ENCODE measurements around the gene CCDC116. TPM values are rescaled to one million over a fixed set of nuclear protein-coding genes. Genes with fewer than 3 reads are reported as not detected.

The CCDC116 gene
- total and polyA plus RNA-seq, 2 experiments from 2014 or later, result 0.30 to 1.5 TPM

DNA sequence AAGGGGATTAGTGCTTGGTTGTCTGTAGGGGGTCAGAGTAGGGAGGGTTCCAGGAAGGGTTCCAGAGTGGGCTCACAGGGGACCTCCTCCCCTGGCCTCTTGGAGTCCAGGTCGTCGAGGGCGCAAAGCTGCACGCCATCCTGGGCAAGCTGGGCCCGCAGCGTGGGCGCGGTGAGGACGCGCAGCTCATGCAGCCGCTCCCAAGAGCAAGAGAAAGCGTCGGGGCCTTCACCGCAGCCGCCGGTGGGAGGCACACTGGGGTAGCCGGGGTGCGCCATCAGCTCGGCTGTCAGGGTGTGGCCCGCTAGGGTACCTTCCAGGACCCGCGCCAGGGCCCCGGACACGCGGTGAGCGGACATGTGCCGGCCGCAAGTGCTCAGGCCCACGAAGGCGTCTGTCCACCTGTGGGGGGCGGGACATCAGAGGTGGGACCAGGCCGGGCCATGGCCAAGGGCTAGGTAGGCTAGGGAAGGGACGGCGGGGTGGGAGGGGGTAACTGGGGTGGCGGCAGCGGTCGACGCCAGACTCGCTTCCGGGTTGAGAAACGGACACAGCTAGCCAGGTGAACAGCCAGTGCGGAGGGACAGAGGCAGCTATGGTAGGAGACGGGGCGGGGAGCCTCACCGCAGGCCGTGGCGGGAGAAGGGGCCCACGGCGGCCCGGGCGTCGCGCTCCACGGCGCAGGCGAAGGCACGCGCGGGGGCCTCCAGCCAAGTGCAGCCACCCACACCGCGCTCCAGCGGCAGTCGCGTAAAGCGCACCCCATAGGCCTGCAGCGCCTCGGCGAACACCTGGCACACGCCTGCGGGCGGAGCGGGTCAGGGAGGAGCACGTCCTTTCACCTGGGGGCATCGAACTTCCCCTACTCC lies 3.9 kb upstream of the CCDC116 start:
- no peaks in the 10 kb centered on the region for H3K9me2 ChIP-seq (replicated peaks; ENCODE audit: insufficient read depth)
- 94% methylated on average over 53 of the region's 74 CpGs for WGBS (ENCODE audit: low lambda C conversion rate, missing lambda C conversion rate)
- H3K27me3 ChIP-seq, result no peaks in the 10 kb centered on the region
- no peak for TF ChIP-seq EZH2phosphoT487 (IDR thresholded peaks at IDR 0.05; ENCODE audit: low read depth, severe bottlenecking, unreplicated experiment)
- TF ChIP-seq, protein P1, sequence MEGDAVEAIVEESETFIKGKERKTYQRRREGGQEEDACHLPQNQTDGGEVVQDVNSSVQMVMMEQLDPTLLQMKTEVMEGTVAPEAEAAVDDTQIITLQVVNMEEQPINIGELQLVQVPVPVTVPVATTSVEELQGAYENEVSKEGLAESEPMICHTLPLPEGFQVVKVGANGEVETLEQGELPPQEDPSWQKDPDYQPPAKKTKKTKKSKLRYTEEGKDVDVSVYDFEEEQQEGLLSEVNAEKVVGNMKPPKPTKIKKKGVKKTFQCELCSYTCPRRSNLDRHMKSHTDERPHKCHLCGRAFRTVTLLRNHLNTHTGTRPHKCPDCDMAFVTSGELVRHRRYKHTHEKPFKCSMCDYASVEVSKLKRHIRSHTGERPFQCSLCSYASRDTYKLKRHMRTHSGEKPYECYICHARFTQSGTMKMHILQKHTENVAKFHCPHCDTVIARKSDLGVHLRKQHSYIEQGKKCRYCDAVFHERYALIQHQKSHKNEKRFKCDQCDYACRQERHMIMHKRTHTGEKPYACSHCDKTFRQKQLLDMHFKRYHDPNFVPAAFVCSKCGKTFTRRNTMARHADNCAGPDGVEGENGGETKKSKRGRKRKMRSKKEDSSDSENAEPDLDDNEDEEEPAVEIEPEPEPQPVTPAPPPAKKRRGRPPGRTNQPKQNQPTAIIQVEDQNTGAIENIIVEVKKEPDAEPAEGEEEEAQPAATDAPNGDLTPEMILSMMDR (IDR thresholded peaks at IDR 0.05; ENCODE audit: poor library complexity), result no peak
- no peak for TF ChIP-seq EZH2 (IDR thresholded peaks at IDR 0.05; ENCODE audit: borderline replicate concordance)
- H3K79me2 ChIP-seq, result peaks cover 38% of the 10 kb centered on the region
- H3K9me3 ChIP-seq (ENCODE audit: low read depth), result no peaks in the 10 kb centered on the region
- no peak overlapping the region for H3K27ac ChIP-seq
- no peak overlapping the region for H2AFZ ChIP-seq
- peak overlapping the region; percentile 85 for H3K4me2 ChIP-seq
- no peak overlapping the region for H3K4me3 ChIP-seq
- peaks cover 2% of the 10 kb centered on the region for H3K4me1 ChIP-seq (ENCODE audit: insufficient read depth)
- no peaks in the 10 kb centered on the region for H3K36me3 ChIP-seq (replicated peaks; ENCODE audit: insufficient read depth, low read depth)
- no peak for DNase-seq (ENCODE audit: low spot score)
- peaks cover 36% of the 10 kb centered on the region for H4K20me1 ChIP-seq (ENCODE audit: insufficient read depth, poor library complexity, severe bottlenecking)

DNA sequence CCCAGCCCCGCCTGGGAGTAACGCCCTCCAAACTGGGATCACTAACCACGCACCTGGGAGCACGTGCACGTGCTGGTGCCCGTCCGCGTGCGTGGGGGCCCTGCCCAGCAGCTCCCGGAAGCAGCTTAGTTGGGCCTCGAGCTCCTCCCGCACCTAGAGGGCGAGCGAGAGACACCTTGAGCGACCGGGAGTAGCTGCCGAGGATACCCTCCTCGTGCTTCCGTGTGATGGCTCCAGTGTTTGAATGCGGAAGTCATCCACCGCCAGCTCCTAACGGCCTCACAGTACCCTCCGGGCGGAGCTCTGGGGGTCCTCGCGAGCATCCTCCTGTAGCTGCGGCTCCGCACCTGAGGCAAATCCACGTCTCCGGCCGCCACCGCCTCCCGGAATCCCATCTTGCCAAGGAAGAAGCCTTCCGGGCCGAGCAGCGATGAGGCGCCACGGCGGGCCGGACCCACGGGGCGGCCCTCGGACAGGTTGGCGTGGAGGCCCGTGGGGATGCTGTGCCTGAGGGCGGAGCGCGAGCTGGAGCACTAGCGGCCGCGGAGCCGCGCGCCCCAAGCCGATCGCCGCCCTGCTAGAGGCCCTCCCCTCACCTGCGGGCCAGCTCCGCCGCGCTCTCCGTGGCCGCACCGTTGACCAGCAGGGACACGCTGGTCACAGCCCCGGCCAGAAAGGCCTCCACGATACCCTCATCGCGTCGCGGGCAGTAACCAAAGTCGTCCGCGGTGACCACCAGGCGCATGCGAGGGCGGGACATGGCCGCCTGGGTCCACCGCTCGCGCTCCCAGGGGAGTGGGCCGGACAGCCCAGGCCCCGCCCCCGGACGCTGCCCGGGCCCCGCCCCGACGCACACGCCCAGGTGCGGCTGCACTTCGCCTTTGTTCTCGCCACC lies 3.1 kb upstream of the CCDC116 start, which contains the start of gene YDJC:
Gene YDJC, minus strand, starts transcription at position 768 of the 895 bp plus-strand sequence. Its CDS starts 8 bp downstream, at position 760.
- Histone ChIP-seq H3K36me3 (replicated peaks; ENCODE audit: insufficient read depth, low read depth) (no peaks in the 10 kb centered on the region), H3K9me2 (replicated peaks; ENCODE audit: insufficient read depth) (no peaks in the 10 kb centered on the region), H3K27ac (peak within 1 kb of the TSS; percentile 87), H3K4me3 (peak within 1 kb of the TSS; percentile 84), H3K79me2 (peaks cover 30% of the 10 kb centered on the region), H3K27me3 (no peaks in the 10 kb centered on the region), H3K4me1 (ENCODE audit: insufficient read depth) (peaks cover 2% of the 10 kb centered on the region), H3K4me2 (peak within 1 kb of the TSS; percentile 85), H2AFZ (peak within 1 kb of the TSS; percentile 63), H4K20me1 (ENCODE audit: insufficient read depth, poor library complexity, severe bottlenecking) (peaks cover 31% of the 10 kb centered on the region), H3K9me3 (ENCODE audit: low read depth) (no peaks in the 10 kb centered on the region)
- peak; percentile 97 for DNase-seq (ENCODE audit: low spot score)
- TF ChIP-seq, protein P1 (IDR thresholded peaks at IDR 0.05; ENCODE audit: poor library complexity), result peak; percentile 57
- TF ChIP-seq EZH2phosphoT487 (IDR thresholded peaks at IDR 0.05; ENCODE audit: low read depth, severe bottlenecking, unreplicated experiment), result no peak
- WGBS (ENCODE audit: low lambda C conversion rate, missing lambda C conversion rate), result 2% methylated on average over 84 of the region's 93 CpGs

DNA sequence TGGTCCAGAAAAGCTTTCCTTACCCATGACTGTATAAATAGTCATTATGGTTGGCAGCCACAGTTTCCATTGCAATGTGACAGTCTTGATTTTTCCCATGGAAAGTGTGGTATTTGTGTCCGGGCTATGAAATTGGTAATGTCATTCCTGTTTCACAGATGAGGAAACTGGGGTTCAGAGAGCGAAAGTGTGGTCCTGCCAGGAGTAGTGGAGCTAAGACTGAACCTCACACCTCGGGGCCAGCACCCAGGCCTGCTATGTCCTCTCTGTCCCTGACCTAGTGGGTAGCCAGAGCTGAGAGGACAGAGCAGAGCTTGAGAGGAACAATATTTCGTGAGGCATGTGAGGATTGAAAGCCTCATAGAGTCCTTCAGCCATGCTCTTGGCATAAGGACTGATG lies 1.5 kb upstream of the CCDC116 start:
- Histone ChIP-seq H3K4me3 (no peak overlapping the region), H3K27me3 (no peaks in the 10 kb centered on the region), H3K9me2 (replicated peaks; ENCODE audit: insufficient read depth) (no peaks in the 10 kb centered on the region), H3K36me3 (replicated peaks; ENCODE audit: insufficient read depth, low read depth) (no peaks in the 10 kb centered on the region), H3K4me1 (ENCODE audit: insufficient read depth) (peaks cover 2% of the 10 kb centered on the region), H3K9me3 (ENCODE audit: low read depth) (no peaks in the 10 kb centered on the region), H3K27ac (no peak overlapping the region), H4K20me1 (ENCODE audit: insufficient read depth, poor library complexity, severe bottlenecking) (peaks cover 17% of the 10 kb centered on the region), H3K4me2 (no peak overlapping the region), H2AFZ (no peak overlapping the region), H3K79me2 (peaks cover 22% of the 10 kb centered on the region)
- TF ChIP-seq EZH2 (IDR thresholded peaks at IDR 0.05; ENCODE audit: borderline replicate concordance) (no peak), EZH2phosphoT487 (IDR thresholded peaks at IDR 0.05; ENCODE audit: low read depth, severe bottlenecking, unreplicated experiment) (no peak)
- TF ChIP-seq, protein P1 (IDR thresholded peaks at IDR 0.05; ENCODE audit: poor library complexity), result no peak
- 89% methylated on average over 4 of the region's 4 CpGs for WGBS (ENCODE audit: low lambda C conversion rate, missing lambda C conversion rate)
- DNase-seq (ENCODE audit: low spot score), result no peak

Measured in hepatocyte (in vitro differentiated cells).